Measurements from ENCODE around the gene WWOX. TPM values are rescaled to one million over a fixed set of nuclear protein-coding genes. Genes with fewer than 3 reads are reported as not detected.

The WWOX gene
- total and polyA plus RNA-seq, 2 donors: 15.4 to 23.9 TPM

DNA sequence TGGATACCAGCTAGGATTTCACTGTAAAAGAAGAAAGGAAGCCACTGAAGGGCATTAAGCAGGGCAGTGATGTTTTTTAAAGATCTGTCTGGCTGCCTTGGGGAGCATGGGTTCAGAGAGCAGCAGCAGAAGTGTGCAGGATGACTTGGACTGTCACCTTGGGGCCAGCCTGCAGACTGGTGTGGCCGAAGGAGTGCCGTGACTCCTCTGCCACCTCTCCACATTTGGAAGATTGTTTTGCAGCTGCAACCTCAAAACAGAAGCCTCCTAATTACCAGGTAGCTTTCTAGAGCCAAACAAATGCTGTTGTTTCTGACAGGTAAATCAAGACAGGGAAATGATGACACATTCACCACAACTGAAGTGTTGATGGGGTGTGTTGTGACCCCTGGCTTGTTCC, 681.4 kb downstream of the WWOX start:
- WGBS: 98% methylated on average over 2 of the region's 2 CpGs
- no peak overlapping the region for H3K27ac ChIP-seq (ENCODE audit: low read depth in 1 of 2, low read length in 1 of 2)
- no peak overlapping the region for H3K4me3 ChIP-seq (ENCODE audit: low read length in 2 of 2)
- no peak for DNase-seq (ENCODE audit: low read depth in 6 of 9, low spot score in 9 of 9)
- no peaks in the 10 kb centered on the region for H3K9me3 ChIP-seq (ENCODE audit: control insufficient read depth in 2 of 2, insufficient read depth in 1 of 2, low read length in 1 of 2)
- H3K36me3 ChIP-seq (ENCODE audit: control insufficient read depth in 2 of 2, insufficient read depth in 2 of 2, low read length in 1 of 2): no peaks in the 10 kb centered on the region
- no peaks in the 10 kb centered on the region for H3K27me3 ChIP-seq (ENCODE audit: control insufficient read depth in 2 of 2, insufficient read depth in 1 of 2, low read length in 1 of 2)
- no peaks in the 10 kb centered on the region for H3K4me1 ChIP-seq (ENCODE audit: control insufficient read depth in 2 of 2, insufficient read depth in 2 of 2, low read length in 2 of 2)

DNA sequence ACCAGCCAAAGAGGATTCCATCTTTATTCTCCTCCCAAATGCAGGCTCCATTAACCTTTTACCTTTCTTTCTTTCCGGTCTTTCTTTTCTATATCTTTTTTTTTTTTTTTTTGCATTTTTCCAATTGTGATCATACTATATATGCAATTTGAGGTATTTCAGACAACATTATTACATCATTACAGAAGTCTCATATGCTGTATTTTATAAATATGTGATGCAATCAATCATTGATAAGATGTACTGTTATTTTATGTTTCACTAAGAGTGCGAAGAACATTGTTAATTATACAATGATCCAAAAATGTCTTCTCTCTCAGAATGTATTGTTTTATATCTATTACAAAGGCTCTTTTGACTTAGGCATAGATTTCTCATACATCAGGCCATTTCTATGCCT, 683.1 kb downstream of the WWOX start:
- DNase-seq (ENCODE audit: low read depth in 6 of 9, low spot score in 9 of 9): no peak
- Histone ChIP-seq H3K36me3 (ENCODE audit: control insufficient read depth in 2 of 2, insufficient read depth in 2 of 2, low read length in 1 of 2) (no peaks in the 10 kb centered on the region), H3K4me1 (ENCODE audit: control insufficient read depth in 2 of 2, insufficient read depth in 2 of 2, low read length in 2 of 2) (no peaks in the 10 kb centered on the region), H3K9me3 (ENCODE audit: control insufficient read depth in 2 of 2, insufficient read depth in 1 of 2, low read length in 1 of 2) (no peaks in the 10 kb centered on the region), H3K4me3 (ENCODE audit: low read length in 2 of 2) (no peak overlapping the region), H3K27me3 (ENCODE audit: control insufficient read depth in 2 of 2, insufficient read depth in 1 of 2, low read length in 1 of 2) (no peaks in the 10 kb centered on the region), H3K27ac (ENCODE audit: low read depth in 1 of 2, low read length in 1 of 2) (no peak overlapping the region)
- WGBS: 95% methylated on average over 2 of the region's 2 CpGs

DNA sequence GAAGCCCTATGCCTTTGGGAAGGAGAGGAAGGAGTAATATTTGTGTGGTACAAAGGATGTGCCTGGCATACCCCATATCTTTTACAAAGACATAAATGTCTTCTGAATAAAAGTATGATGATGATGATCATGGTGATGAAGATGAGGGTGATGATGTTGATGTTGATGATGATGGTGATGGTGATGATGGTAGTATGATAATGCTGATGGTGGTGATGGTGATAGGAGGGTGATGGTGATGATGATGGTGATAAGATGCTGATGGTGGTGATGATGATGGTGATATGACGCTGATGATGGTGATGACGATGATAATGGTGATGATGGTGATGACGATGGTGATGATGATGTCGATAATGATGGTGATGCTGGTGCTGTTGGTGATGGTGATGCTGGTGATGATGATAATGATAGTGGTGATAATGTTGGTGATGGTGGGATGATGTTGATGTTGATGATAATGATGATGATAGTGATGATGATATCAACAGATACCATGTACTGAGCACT, 684.2 kb downstream of the WWOX start:
- no peak for DNase-seq (ENCODE audit: low read depth in 6 of 9, low spot score in 9 of 9)
- no peak overlapping the region for H3K27ac ChIP-seq (ENCODE audit: low read depth in 1 of 2, low read length in 1 of 2)
- WGBS: 82% methylated on average over 4 of the region's 4 CpGs
- H3K4me3 ChIP-seq (ENCODE audit: low read length in 2 of 2): no peak overlapping the region
- no peaks in the 10 kb centered on the region for H3K4me1 ChIP-seq (ENCODE audit: control insufficient read depth in 2 of 2, insufficient read depth in 2 of 2, low read length in 2 of 2)
- H3K9me3 ChIP-seq (ENCODE audit: control insufficient read depth in 2 of 2, insufficient read depth in 1 of 2, low read length in 1 of 2): no peaks in the 10 kb centered on the region
- no peaks in the 10 kb centered on the region for H3K36me3 ChIP-seq (ENCODE audit: control insufficient read depth in 2 of 2, insufficient read depth in 2 of 2, low read length in 1 of 2)
- no peaks in the 10 kb centered on the region for H3K27me3 ChIP-seq (ENCODE audit: control insufficient read depth in 2 of 2, insufficient read depth in 1 of 2, low read length in 1 of 2)

DNA sequence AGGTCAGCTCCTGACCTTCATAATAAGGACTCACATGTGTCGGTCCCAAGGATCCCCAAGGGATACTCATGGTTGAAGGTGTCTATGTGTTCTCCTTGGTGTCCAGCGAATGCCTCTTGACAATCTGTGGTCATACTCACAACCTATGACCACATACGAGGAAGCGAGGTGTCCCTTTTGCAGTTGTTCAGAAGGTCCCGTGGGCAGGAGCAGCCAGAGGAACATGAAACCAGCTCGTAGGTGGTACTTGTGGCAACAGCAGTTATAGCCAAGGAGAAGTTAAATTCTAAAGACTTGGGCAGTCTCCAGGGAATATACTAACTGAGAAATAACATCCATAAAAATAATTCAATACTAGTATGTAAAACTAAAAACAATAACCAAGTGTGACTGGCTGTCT, 685.3 kb downstream of the WWOX start:
- Histone ChIP-seq H3K4me1 (ENCODE audit: control insufficient read depth in 2 of 2, insufficient read depth in 2 of 2, low read length in 2 of 2) (no peaks in the 10 kb centered on the region), H3K4me3 (ENCODE audit: low read length in 2 of 2) (no peak overlapping the region), H3K9me3 (ENCODE audit: control insufficient read depth in 2 of 2, insufficient read depth in 1 of 2, low read length in 1 of 2) (no peaks in the 10 kb centered on the region), H3K27me3 (ENCODE audit: control insufficient read depth in 2 of 2, insufficient read depth in 1 of 2, low read length in 1 of 2) (no peaks in the 10 kb centered on the region), H3K36me3 (ENCODE audit: control insufficient read depth in 2 of 2, insufficient read depth in 2 of 2, low read length in 1 of 2) (no peaks in the 10 kb centered on the region), H3K27ac (ENCODE audit: low read depth in 1 of 2, low read length in 1 of 2) (no peak overlapping the region)
- DNase-seq (ENCODE audit: low read depth in 6 of 9, low spot score in 9 of 9): no peak
- WGBS: 90% methylated on average over 6 of the region's 6 CpGs

DNA sequence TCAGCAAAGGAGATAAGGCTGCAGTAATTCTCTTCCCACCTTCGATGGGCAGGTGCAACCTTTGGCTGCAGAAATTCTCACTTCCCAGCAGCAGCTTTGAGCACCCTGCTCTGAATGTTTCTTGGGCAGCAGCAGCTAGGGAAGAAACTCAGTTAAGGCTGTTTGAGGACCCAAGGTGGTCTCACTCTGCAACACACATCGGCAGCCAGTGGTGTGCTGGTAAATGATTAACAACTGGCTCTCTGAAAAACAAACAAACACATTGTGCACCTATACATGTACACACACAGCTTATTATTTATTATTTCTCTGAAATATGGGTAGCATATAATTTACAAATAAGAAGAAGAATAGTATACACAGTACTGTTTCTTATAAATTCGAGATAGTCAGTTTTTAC, 685.8 kb downstream of the WWOX start:
- 95% methylated on average over 3 of the region's 3 CpGs for WGBS
- H3K36me3 ChIP-seq (ENCODE audit: control insufficient read depth in 2 of 2, insufficient read depth in 2 of 2, low read length in 1 of 2): no peaks in the 10 kb centered on the region
- no peak overlapping the region for H3K27ac ChIP-seq (ENCODE audit: low read depth in 1 of 2, low read length in 1 of 2)
- no peaks in the 10 kb centered on the region for H3K9me3 ChIP-seq (ENCODE audit: control insufficient read depth in 2 of 2, insufficient read depth in 1 of 2, low read length in 1 of 2)
- no peak overlapping the region for H3K4me3 ChIP-seq (ENCODE audit: low read length in 2 of 2)
- DNase-seq (ENCODE audit: low read depth in 6 of 9, low spot score in 9 of 9): no peak
- no peaks in the 10 kb centered on the region for H3K27me3 ChIP-seq (ENCODE audit: control insufficient read depth in 2 of 2, insufficient read depth in 1 of 2, low read length in 1 of 2)
- H3K4me1 ChIP-seq (ENCODE audit: control insufficient read depth in 2 of 2, insufficient read depth in 2 of 2, low read length in 2 of 2): no peaks in the 10 kb centered on the region

DNA sequence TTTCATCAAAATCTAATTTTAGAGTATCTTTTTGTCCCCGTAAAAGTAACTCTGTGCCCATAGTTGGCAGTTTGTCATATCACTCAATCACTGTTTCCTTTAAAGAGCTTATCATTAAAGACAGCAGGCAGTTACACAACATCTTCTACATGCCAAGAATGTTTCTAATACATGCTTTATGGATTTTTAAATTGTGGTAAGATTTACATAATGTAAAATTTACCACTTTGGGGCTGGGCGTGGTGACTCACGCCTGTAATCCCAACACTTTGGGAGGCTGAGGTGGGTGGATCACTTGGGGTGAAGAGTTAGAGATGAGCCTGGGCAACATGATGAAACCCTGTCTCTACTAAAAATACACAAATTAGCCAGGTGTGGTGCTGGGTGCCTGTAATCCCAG, 687.2 kb downstream of the WWOX start:
- WGBS: 90% methylated on average over 3 of the region's 3 CpGs
- Histone ChIP-seq H3K9me3 (ENCODE audit: control insufficient read depth in 2 of 2, insufficient read depth in 1 of 2, low read length in 1 of 2) (no peaks in the 10 kb centered on the region), H3K27ac (ENCODE audit: low read depth in 1 of 2, low read length in 1 of 2) (no peak overlapping the region), H3K4me3 (ENCODE audit: low read length in 2 of 2) (no peak overlapping the region), H3K27me3 (ENCODE audit: control insufficient read depth in 2 of 2, insufficient read depth in 1 of 2, low read length in 1 of 2) (no peaks in the 10 kb centered on the region), H3K36me3 (ENCODE audit: control insufficient read depth in 2 of 2, insufficient read depth in 2 of 2, low read length in 1 of 2) (no peaks in the 10 kb centered on the region), H3K4me1 (ENCODE audit: control insufficient read depth in 2 of 2, insufficient read depth in 2 of 2, low read length in 2 of 2) (no peaks in the 10 kb centered on the region)
- no peak for DNase-seq (ENCODE audit: low read depth in 6 of 9, low spot score in 9 of 9)

DNA sequence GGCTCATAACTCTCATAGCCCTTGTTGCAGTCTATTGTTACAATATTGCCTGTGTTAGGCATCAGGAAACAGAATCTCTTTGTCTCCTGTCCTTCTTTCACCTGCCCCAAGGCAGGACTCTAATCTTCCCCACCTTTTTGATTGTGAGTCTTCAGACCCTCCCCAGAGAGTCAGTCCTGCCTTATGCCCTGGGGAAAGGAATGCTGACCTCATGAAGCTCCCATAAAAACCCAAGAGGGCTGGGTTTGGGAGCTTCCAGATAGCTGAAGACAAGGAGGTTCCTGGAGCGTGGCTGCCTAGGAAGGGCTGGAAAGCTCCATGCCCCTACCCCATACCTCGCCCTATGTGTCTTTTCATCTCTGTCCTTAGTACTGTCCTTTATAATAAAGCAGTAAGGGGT, 688.8 kb downstream of the WWOX start:
- no peaks in the 10 kb centered on the region for H3K9me3 ChIP-seq (ENCODE audit: control insufficient read depth in 2 of 2, insufficient read depth in 1 of 2, low read length in 1 of 2)
- H3K4me1 ChIP-seq (ENCODE audit: control insufficient read depth in 2 of 2, insufficient read depth in 2 of 2, low read length in 2 of 2): no peaks in the 10 kb centered on the region
- H3K36me3 ChIP-seq (ENCODE audit: control insufficient read depth in 2 of 2, insufficient read depth in 2 of 2, low read length in 1 of 2): no peaks in the 10 kb centered on the region
- WGBS: 99% methylated on average over 2 of the region's 2 CpGs
- no peak for DNase-seq (ENCODE audit: low read depth in 6 of 9, low spot score in 9 of 9)
- H3K4me3 ChIP-seq (ENCODE audit: low read length in 2 of 2): no peak overlapping the region
- no peaks in the 10 kb centered on the region for H3K27me3 ChIP-seq (ENCODE audit: control insufficient read depth in 2 of 2, insufficient read depth in 1 of 2, low read length in 1 of 2)
- H3K27ac ChIP-seq (ENCODE audit: low read depth in 1 of 2, low read length in 1 of 2): no peak overlapping the region

DNA sequence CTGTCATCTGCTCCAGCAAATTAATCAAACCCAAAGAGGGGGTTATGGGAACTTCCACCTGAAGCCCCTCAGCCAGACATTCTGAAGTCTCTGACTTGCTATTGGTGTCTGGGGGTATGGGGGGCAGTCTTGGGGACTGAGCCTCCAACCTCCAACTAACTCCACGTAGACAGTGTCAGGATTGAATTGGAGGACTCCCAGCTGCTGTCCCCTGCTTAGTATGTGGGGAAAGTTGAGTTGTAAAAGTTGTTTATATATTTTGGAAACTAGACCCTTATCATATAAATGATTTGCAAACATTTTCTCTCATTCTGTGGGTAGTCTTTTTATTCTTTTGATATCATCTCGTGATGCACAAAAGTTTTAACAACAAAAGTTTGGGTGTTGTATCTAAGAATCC, 689.2 kb downstream of the WWOX start:
- Histone ChIP-seq H3K4me1 (ENCODE audit: control insufficient read depth in 2 of 2, insufficient read depth in 2 of 2, low read length in 2 of 2) (no peaks in the 10 kb centered on the region), H3K27ac (ENCODE audit: low read depth in 1 of 2, low read length in 1 of 2) (no peak overlapping the region), H3K36me3 (ENCODE audit: control insufficient read depth in 2 of 2, insufficient read depth in 2 of 2, low read length in 1 of 2) (no peaks in the 10 kb centered on the region), H3K4me3 (ENCODE audit: low read length in 2 of 2) (no peak overlapping the region), H3K9me3 (ENCODE audit: control insufficient read depth in 2 of 2, insufficient read depth in 1 of 2, low read length in 1 of 2) (no peaks in the 10 kb centered on the region), H3K27me3 (ENCODE audit: control insufficient read depth in 2 of 2, insufficient read depth in 1 of 2, low read length in 1 of 2) (no peaks in the 10 kb centered on the region)
- no peak for DNase-seq (ENCODE audit: low read depth in 6 of 9, low spot score in 9 of 9)
- WGBS: 96% methylated on average over 2 of the region's 2 CpGs

DNA sequence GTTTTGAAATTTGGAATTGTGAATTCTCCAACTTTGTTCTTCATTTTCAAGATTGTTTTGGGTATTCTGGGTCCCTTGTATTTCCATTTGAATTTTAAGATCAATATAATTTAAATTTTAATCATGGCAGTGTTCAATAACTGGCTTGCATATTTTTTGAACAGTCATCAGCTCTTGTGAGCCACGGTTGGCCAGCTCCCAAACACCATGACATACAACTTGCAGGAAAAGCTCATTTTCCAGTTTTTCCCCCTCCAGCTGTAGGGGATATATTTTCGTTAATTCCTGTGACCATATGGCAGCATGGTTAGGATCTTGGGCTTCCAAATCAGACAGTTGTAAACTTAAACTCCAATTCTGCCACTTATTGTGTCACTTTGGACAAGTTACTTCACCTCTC, 690.1 kb downstream of the WWOX start:
- no peaks in the 10 kb centered on the region for H3K9me3 ChIP-seq (ENCODE audit: control insufficient read depth in 2 of 2, insufficient read depth in 1 of 2, low read length in 1 of 2)
- no peaks in the 10 kb centered on the region for H3K27me3 ChIP-seq (ENCODE audit: control insufficient read depth in 2 of 2, insufficient read depth in 1 of 2, low read length in 1 of 2)
- WGBS: 34% methylated on average over 2 of the region's 2 CpGs
- H3K36me3 ChIP-seq (ENCODE audit: control insufficient read depth in 2 of 2, insufficient read depth in 2 of 2, low read length in 1 of 2): no peaks in the 10 kb centered on the region
- no peak for DNase-seq (ENCODE audit: low read depth in 6 of 9, low spot score in 9 of 9)
- H3K4me3 ChIP-seq (ENCODE audit: low read length in 2 of 2): no peak overlapping the region
- no peak overlapping the region for H3K27ac ChIP-seq (ENCODE audit: low read depth in 1 of 2, low read length in 1 of 2)
- H3K4me1 ChIP-seq (ENCODE audit: control insufficient read depth in 2 of 2, insufficient read depth in 2 of 2, low read length in 2 of 2): no peaks in the 10 kb centered on the region

DNA sequence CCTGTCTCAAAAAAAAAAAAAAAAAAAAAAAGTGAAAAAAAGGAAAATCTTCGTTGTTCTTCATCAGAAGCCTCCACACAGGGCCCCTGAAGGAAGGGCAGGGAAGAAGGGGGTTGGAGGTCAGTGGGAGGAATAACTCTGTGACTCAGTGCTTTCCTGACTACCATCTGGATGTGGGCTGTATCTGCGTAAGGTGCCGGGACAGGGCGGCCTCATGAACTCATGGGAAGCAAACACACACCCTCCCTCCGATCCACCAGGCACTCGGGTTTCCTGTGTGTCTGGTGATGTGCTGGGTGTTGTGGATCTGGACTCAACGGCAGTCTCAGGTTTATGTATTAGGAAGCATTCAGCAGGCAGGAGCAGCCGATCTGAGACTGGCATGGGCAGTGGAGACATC, 691.6 kb downstream of the WWOX start:
- H3K36me3 ChIP-seq (ENCODE audit: control insufficient read depth in 2 of 2, insufficient read depth in 2 of 2, low read length in 1 of 2): no peaks in the 10 kb centered on the region
- WGBS: 98% methylated on average over 8 of the region's 8 CpGs
- H3K9me3 ChIP-seq (ENCODE audit: control insufficient read depth in 2 of 2, insufficient read depth in 1 of 2, low read length in 1 of 2): no peaks in the 10 kb centered on the region
- no peaks in the 10 kb centered on the region for H3K27me3 ChIP-seq (ENCODE audit: control insufficient read depth in 2 of 2, insufficient read depth in 1 of 2, low read length in 1 of 2)
- no peak overlapping the region for H3K27ac ChIP-seq (ENCODE audit: low read depth in 1 of 2, low read length in 1 of 2)
- H3K4me3 ChIP-seq (ENCODE audit: low read length in 2 of 2): no peak overlapping the region
- H3K4me1 ChIP-seq (ENCODE audit: control insufficient read depth in 2 of 2, insufficient read depth in 2 of 2, low read length in 2 of 2): no peaks in the 10 kb centered on the region
- no peak for DNase-seq (ENCODE audit: low read depth in 6 of 9, low spot score in 9 of 9)
